AG09319 (cell line): ENCODE results near the gene OOSP1.
"Not testable (repeated sequence)": the region's sequence is repeated elsewhere in the genome, so short reads cannot be mapped to it uniquely, and the experiment has no call there.

ENCODE experiments used
- DNase-seq: peaks from one replicate; pipeline ENCODE4 v3.0.0-alpha.2; 2010; ENCODE audit warnings: low read depth; ENCODE audit errors: extremely low read depth
- TF ChIP-seq, protein P1 (sequence below): IDR thresholded peaks from 2 replicates; pipeline ENCODE4 v1.5.1; 2011; ENCODE audit warnings: low read depth, mild to moderate bottlenecking, inconsistent platforms, low read length, moderate library complexity

OOSP1 gene

GRCh38 chr11:59973097-59973496 is 34.9 kb downstream of the OOSP1 start:
- DNase-seq = no peak
- TF ChIP-seq, protein P1, sequence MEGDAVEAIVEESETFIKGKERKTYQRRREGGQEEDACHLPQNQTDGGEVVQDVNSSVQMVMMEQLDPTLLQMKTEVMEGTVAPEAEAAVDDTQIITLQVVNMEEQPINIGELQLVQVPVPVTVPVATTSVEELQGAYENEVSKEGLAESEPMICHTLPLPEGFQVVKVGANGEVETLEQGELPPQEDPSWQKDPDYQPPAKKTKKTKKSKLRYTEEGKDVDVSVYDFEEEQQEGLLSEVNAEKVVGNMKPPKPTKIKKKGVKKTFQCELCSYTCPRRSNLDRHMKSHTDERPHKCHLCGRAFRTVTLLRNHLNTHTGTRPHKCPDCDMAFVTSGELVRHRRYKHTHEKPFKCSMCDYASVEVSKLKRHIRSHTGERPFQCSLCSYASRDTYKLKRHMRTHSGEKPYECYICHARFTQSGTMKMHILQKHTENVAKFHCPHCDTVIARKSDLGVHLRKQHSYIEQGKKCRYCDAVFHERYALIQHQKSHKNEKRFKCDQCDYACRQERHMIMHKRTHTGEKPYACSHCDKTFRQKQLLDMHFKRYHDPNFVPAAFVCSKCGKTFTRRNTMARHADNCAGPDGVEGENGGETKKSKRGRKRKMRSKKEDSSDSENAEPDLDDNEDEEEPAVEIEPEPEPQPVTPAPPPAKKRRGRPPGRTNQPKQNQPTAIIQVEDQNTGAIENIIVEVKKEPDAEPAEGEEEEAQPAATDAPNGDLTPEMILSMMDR = no peak

DNA sequence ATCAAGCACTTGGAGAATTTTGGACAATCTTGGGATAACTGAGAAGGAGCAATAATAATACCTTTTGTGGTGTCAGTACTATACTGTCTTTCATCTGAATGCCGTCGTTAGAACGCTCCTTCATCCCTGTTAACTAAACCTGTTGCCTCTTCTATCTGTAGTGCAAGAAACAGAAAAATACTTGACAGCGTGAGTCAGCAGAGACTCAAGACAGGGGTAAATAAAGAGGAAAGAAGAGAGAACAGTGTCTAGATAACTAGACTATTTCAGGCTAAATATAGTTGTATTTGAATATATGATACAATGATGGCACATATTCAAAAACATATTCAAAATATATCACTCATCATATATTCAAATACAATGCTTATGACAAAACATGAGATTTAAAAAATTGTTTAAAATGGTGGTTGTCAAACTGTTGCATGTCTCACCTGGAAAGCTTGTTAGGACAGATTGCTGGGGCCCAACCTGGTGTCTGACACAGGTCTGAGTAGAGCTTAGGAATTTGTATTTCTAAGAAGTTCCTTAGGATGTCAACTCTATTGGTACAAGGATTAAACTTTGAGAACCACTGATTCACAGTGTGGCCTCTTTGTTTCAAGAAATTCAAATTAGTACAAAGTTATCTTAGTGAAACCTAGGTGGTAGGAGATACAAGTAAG is 43.0 kb downstream of the OOSP1 start:
- TF ChIP-seq, protein P1 = no peak
- DNase-seq = no peak

DNA sequence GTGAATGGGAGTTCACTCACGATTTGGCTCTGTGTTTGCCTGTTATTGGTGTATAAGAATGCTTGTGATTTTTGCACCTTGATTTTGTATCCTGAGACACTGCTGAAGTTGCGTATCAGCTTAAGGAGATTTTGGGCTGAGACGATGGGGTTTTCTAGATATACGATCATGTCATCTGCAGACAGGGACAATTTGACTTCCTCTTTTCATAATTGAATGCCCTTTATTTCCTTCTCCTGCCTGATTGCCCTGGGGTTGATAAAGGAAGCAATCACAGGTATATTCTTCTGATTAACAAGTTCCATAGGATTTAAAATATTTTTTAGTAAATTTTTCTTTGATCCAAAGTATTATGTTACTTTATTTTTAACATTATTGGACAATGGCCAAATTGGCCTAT is 43.8 kb downstream of the OOSP1 start:
- not testable (repeated sequence) for DNase-seq

- no peak for DNase-seq
- TF ChIP-seq, protein P1 = no peak
These were observed 45.0 kb downstream of the OOSP1 start for GRCh38 chr11:59983212-59983611.

DNA sequence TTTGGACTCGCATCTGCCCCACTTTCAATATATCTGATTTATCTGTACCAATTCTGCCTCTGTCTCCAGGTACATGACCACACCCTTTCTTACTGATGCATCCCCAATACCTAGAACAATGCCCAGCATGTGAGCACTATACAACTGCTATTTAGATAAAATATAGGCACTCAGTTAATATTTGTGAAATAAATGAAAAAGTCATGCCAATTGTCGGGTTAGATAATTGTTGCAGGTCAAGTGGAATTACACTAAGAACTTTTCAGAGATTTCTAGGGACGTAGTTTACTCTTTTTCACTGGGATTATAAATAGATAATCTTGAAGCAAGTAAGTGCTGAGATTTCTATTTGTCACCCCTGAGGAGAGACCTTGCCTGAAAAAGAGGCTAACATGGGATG is 46.1 kb downstream of the OOSP1 start:
- DNase-seq = no peak
- TF ChIP-seq, protein P1 = no peak

DNA sequence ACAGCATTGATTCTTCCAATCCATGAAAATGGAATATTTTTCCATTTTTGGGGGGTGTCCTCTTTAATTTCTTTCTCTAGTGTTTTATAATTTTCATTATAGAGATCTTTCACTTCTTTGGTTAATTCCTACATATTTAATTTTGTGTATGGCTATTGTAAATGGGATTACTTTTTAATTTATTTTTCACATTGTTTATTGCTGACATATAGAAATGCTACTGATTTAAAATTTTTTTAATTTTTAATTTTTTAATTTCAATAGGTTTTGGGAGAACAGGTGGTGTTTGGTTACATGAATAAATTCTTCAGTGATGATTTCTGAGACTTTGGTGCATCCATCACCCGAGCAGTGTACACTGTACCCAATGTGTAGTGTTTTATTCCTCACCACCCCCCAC is 52.2 kb downstream of the OOSP1 start:
- no peak for DNase-seq
- TF ChIP-seq, protein P1 = no peak

DNA sequence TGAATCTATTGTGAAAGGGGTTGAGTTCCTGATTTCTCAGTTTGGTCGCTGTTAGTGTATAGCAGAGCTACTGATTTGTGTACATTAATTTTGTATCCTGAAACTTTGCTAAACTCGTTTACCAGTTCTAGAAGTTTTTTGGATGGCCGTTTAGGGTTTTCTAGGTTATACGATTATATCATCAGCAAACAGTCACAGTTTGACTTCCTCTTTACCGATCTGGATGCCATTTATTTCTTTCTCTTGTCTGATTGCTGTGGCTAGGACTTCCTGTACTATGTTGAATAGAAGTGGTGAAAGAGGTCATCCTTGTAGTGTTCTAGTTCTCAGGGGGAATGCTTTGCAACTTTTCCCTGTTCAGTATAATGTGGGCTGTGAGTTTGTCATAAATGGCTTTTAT is 54.2 kb downstream of the OOSP1 start:
- TF ChIP-seq, protein P1 = no peak
- DNase-seq = no peak

GRCh38 chr11:59997800-59998199 is 59.6 kb downstream of the OOSP1 start:
- DNase-seq = no peak
- TF ChIP-seq, protein P1 = no peak
